NOMO-1 treated with dmso at 0.1 percent for 144 hours (cell line): ENCODE measurements around the gene PTRHD1.

Experiments used
- DNase-seq: peaks from one replicate; lab custom pipeline; 2025; ENCODE audit not compliant: unreplicated experiment; lab: John Stamatoyannopoulos, UW

PTRHD1 gene

DNA sequence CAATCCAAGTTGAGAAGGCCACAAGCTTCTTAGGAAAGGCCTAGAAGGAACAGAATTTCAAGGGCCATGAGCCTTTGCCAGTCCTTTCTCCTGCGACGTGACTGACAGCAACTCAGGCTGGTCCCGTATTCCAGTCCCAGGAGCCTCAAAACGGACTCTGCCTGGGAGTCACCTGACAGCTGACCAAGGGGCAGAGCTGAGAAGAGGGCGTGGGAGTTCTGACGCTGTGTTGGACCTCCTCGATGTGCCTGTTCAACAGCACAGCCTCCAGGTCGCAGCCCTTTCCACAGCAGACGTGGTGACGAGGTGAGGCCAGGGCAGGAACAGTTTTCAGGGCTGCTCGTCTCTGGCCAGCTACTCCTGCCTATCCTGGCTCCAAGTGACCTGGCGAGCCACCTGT, 37.6 kb upstream of the PTRHD1 start:
- no peak for DNase-seq

DNA sequence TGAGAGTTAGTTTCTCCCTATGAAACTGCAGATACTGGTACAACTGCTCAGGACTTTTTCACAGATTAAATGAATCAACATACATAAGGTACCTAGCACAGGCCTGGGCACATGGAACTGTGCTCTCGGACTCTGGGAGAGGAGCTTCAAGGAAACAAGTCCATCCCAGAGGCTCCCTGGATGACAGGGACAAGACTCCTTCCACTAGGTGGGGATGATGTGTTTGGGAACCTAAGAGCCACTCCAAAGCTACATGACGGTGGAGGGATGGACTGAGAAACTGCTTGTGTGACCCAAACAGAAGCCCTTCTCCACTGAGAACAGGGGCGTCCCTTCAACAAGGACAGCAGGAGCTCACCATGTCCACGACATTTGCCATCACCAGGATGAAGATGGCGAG, 37.2 kb upstream of the PTRHD1 start:
- no peak for DNase-seq

DNA sequence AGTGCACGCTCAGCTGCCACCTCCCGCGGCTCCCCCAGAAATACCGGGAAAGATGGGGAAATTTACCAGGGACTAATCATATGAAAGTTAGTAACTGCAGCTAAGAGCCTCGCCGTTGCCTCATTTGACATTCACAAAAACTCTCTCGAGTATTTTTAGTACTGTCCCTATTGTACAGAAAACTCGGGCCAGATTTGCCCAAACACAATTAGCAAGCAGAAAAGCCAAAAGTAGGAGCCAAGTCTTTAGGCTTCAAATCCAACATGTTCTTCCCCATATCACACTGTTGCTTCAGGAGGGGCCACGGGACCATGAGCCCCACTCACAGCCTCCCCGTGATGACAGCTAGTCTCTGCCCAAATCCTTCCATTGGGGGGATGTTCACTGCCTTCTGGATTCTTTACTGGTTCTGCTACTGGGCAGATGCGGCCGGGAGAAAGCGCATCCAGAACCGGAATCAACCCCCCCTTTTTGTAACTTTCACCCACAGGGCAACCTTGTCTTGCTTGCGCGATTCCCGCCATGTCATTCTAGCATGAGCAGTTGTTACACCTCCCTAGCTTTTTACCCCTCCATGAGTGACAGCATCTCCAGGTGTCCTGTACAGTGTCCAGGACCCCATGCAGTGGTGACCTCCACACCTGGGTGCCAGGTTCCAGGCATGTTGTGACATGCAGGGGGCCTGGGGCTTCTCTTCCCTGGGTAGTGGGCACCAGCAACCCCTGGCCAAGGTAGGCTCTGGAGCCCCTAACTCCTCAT, 35.2 kb upstream of the PTRHD1 start:
- no peak for DNase-seq

DNA sequence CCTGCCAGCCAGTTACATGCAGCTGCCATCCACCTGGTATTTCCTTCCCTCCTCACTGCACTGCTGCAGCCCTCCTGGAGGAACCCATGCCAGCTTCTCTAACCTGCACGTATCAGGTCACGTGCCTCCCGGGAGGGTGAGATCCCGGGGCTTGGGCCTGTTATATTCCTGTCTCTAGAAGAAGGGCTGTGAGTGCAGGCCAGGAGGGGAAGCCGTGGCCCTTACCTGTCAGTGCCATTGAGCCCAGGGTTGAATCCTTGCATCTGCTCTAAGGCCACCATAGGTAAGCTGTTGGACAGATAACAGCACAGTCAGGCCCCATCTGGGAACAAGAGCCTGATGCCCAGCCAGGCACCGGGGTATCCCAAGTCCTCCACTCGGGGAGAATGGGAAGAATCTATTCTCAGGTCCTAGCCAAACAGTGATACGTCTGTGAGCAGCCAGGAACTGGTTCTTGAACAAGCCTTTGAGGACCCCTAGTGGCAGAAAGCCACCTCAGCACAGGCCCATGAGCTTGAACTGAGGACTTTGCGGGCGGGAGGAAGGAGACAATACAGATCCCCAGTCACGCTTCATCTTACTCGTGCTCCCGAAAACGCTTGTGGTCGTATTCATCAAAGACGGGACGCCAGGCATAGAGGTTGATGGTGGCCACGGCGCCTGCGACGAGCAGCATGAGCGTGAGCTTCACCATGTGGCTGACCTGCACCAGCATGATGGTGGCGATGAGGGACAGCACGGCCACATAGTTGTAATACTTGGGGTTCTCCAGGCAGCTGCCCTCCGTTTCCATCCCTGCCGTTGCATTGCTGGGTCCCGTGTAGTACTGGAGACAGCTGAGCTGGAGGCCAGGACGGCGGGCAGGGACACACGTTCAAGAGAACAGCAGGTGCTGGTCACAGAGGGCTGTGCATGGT, 34.4 kb upstream of the PTRHD1 start:
- DNase-seq: peak; percentile 17

DNA sequence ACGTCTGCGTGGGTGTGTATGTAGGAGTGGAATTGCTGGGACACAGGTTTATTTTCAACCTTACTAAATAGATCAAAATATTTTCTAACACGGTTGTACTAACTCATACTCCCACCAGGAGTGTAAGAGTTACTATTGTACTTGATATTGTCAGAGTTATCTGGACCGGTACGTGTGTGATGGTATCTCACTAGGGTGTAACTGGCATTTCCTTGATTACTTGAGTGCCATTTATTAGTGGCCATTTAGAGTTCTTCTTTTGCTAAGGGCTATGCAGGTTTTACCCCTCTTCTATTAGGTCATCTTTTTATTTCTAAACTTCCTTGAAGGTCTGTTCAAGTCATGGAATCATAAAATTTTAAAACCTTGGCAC, 33.6 kb upstream of the PTRHD1 start:
- DNase-seq: no peak

DNA sequence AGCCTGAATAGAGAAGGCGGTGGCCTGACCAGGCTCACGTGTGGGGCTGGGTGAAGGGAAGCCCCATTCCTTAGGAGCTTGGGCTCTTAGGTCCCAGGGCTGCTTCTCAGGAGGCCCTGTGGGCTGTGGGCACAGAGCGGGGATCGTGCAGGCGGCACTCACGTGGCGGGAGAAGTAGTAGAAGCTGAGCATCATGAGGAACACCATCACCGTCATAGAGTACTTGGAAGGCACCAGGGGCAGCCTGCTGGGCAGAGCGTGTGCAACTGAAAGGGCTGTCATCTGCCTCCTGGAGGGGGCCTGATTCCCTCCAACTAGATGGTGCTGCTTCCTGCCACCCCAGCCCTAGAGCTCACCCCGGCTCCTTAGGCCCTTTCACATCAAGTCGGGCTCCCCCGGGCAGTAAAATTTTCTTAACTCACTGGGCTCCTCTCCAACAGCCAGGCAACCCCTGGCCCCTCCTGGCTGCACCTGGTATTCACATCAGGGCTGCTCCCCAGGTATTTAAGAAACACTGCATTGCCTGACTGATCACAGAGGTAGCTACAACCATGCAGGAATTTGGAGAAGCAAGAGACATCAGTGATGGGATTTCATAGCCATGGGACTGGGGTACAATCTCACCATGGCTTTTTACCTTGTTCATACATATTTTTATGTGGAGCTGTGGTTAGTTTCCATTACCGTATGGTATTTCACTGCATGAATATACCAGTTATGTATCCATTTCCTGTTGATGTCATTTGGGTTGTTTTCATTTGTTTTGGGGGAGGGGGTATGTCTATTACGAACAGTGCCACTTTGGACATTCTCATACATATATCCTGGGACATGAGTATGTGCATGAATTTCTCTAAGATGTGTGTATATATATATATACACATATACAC, 32.9 kb upstream of the PTRHD1 start:
- DNase-seq: no peak

DNA sequence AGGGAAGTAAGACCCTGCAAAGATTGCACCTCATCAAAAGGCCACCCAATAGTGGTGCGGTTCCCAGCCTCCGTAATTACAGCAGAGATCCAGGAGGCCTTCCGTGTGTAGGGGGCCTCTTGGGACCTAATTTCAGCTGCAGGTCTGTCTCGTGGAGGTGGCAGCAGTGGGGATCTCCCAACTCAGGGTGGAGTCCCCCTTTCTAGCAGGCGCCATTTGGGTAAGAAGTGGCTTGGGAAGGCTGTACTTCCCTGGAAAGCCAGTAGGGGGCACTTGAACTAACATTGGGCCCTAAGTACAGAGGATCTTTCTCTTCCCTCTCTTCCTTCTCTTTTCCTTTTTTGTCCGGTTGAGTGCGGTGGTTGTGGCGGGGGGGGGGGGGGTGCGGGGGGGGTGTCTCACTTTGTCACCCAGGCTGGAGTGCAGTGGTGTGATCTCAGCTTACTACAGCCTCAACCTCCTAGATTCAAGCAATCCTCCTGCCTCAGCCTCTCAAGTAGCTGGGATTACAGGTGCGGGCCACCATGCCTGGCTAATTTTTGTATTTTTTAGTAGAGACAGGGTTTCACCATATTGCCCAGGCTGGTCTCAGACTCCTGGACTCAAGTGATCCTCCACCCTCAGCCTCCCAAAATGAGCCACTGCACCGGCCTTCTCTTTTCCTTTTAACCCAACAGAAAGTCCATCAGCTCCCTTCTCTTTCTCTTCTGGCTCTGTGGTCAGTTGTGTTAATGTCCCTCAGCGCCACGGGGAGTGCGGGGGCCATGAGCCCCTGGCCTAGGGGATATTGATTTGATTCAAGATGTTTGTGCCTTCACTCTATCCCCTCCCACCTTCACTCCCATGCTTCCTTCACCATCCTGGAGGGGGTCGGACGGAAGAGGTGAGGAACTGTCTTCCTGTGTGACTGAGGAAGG, 32.0 kb upstream of the PTRHD1 start:
- no peak for DNase-seq

DNA sequence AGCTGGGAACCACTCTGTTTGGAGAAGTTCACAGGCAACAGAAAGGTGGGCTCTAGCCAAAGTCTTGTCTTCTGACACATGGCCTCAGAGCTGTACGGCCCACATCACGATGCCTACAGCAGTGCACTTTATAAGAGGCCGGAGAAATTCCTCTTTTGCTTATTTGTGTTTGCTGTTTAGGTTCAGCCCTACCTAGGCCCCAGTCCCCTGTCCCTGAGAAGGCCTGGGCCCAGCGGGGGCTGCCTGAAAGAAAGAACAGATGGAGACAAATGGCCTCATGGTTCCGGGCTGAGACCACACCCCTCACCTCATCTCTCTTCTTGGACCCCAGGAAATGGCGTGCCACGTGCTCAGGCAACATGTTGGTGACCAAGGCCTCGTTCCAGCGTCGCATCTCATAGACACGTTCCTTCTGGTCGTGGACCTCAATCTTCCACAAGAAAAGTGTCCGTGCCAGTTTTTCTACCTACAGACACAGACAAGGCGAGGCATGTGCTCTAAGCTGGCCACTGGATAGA, 30.9 kb upstream of the PTRHD1 start:
- DNase-seq: no peak

DNA sequence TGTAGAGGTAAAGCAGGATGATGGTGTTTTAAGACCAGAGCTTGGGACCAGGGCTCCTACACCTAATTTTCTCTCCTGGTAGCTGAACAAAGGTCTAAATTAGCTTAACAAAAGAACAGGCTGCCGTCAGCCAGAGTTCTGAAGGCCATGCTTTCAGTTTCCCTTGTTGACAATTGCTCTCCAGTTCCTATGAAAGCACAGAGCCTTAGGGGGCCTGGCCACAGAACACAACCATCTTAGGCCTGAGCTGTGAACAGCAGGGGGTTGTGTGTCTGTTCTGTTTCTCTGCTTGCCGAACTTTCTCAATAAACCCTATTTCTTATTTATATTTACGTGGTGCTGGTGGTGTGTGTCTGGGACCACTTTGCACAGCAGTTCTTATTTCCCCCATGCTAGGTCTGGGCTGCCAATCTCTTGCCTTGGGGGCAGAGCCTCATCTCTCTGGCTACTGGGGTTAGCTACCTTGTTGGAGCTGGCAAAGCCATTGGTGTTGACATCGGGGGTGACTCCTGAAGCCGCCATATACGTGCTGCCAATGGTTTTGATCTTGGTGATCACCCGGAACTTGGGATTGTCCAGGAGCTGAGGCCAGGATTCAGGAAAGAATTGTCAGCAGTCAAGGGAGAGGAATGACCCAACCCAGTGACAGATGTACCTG, 29.0 kb upstream of the PTRHD1 start:
- DNase-seq: no peak

DNA sequence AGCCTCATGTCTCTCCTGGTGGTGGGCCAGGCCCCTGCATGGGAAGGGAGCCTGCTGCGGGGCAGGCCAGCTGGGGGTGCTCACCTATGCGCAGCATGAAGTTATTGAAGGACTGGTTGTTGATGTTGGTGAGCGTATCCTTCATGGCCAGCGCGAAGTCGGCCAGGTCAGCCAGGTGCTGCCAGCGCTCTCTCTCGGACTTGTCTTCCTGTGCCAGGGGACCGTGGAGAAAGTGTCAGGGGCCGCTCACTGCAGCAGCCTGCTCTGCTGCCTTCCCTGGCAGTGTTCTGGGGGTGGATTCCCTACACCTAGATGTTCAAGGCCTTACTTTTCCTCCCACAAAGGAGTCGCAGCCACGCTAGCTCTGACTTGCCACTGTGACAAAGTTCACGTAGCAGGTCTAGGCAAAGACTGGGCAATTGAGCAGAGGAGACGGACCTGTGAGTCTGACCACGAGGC, 28.3 kb upstream of the PTRHD1 start:
- DNase-seq: no peak

DNA sequence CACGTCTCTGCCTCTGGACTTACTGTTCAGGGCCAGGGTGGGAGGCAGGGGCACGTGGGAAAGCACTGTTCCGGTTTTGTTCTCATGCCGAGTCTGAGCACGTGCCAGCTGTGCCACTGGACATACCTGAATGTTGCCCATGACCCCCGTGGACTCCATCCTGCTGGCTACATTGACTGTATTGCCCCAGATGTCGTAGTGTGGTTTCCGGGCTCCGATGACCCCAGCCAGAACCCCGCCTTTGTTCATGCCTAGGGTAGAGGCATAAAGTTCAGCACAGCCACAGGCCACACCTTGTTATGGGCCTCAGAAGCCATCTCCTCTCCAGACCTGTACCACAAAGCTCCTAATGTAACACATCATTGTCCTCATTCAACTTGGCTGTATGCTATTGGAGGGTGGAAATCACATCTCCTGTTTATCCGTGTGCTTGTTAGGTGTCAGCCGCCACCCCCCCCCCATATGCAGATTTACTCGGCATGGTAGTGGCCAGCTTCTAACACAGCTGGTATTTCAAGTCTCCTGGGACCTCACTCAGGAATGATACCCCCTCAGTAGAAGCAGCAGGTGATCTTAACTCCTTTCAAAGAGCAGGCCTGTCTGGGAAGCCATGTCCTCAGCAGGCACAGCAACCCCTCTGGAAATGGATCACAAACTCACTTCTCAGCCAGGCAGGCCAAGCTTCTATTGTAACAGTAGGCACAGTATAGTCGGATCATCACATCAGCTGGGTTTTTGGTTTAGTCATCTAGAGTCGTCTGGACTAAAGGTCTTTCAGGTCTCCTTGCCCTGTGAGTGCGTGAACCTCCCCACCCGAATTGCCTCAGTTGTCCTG, 27.6 kb upstream of the PTRHD1 start:
- no peak for DNase-seq

DNA sequence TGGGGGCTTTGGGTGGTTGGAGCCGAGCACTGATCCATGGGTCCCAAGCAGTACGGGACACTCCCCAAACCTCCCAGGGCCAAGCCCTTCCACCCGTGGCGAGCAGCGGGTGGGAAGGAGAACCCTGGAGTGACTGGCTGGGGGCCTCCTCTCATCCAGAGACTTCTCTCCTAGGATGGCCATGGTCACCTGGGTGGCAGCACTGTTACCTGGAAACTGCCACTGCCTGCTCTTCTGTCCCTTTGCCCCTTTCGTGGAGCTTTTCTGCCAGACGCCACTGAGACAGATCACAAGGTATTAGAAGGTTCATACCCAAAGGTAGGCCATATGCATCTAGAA, 27.0 kb upstream of the PTRHD1 start:
- DNase-seq: no peak

DNA sequence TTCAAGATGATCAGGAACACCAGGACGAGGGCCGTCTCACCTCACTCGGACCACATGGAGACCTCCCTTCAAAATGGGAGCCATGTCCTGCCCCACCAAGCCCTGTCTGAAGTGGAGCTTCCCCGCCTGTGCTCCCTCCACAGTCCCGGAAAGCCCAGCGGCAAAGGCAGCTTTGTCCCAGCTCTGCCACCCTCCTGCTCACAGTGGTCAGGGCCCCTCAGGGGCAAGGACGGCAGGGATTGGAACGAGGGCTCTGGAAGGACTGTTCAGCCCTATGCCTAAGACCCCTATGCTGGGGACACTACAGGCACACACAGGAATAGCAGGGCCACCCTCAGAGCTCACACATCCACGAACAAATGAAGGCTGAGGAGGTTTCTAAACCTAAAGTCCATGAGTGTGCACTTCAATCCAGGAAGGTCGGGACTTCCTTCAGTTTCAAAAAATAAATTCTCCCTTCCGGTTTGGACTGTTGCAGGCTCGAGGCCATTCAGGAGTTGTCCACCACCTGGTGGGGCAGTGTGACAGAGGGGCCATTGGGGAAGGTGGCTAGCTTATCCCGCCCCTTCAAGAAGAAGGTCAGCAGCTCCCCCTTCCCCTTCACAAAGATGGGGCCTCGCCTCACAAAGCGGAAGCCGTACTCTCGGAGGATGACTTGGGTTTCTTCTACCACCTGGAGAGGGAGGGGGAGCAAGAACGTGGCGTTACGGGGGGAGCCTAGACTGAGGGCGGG, 26.4 kb upstream of the PTRHD1 start:
- DNase-seq: no peak

DNA sequence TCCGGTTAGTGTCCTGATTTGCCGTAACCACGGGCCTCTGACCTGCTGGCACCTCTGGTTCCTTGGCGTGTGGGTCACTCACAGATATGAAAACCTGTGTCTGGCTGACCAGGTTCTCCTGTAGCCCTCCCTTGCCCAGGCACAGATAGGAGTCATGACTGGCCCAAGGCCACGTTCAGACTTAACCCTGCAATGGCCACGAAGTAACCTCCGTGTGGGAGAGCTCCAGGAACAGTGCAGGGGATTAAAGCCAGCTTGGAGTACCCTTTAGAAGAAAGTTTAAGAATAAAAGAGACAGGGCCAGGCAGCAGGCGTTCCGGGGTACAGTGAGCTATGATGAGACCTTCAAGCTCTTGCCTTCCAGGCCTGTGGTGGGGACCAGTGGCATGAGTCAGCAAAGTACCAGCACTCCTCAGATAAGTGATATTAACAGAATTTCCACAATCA, 25.6 kb upstream of the PTRHD1 start:
- no peak for DNase-seq

DNA sequence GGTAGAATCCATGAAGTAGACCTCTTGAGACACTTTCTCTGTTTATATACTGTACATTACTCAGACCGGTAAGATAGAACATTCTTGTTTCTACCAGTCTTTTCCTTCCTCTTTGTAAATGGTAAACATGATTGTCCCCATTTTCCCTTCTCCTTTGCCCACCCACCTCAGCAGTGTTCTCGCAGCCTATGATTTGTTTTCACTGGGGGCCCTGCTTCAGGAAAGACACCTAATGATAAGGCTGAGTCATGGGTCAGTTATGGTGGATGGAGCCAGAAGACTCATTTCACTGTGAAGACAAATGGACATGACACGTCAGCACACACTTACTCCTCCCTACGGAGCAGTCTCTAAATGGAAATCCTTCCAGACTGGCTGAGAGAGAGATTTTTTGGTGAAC, 23.7 kb upstream of the PTRHD1 start:
- no peak for DNase-seq

DNA sequence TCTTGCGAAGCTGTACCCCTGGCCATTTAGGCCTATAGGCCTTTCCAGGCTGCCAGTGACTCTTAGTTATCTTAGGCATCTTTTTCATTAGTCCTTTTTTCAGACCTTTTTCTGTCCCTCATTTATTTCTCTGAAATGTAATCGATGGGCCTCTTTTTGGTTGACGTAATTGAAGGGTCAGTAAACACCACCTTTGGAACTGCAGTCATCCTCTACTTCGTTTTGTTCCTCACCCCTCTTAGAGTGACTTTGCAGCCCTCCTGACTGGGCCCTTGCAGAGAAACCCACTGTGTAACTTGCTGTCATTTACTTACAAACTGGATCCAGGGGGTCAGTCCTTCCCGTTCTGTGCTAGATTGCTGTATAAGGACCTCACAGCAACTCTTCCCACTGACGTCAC, 23.2 kb upstream of the PTRHD1 start:
- no peak for DNase-seq

DNA sequence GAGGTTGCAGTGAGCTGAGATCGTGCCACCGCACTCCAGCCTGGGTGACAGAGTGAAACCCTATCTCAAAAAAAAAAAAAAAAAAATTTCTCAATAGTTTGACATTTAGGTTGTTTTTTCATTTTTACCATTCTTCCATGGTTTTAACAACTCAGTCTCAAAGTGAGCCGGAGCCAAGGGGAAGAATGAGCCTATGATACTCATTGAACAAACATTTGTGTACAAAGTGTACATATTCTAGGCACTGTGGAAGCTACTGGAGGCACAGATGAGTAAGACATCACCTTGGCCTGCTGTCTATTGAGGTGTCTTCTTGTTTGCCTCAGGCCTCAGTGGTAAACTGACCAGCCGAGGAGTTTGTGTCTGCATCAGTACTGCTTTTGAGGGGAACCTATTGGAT, 22.0 kb upstream of the PTRHD1 start:
- no peak for DNase-seq

DNA sequence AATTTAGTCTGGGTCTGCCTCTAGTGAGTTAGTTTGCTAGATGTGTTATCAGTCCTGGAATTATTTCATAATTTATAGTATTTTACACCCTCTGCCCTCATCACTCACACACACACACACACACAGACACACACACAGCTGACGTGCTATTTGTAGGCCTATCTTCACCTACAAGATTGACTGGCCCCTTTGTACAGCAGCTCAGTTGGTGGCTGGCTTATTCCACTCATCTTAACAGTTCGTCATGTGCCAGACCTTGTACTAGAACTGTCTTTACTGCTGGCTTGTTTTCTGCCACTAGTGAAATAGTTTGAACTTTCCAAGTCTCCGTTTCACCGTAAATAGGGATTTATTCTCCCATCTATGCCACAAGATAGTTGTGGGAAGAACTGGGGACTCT, 21.3 kb upstream of the PTRHD1 start:
- no peak for DNase-seq
